ENCODE measurements around the gene SDF4. TPM values are rescaled to one million over a fixed set of nuclear protein-coding genes. Genes with fewer than 3 reads are reported as not detected.

SDF4 gene
- total RNA-seq, 3 donors from 2014 or later = 58.0 to 111 (median 79.3) TPM

- no peaks in the 10 kb centered on the region for H3K27me3 ChIP-seq
- no peak overlapping the region for H3K27ac ChIP-seq
- no peaks in the 10 kb centered on the region for H3K9me3 ChIP-seq
- intact Hi-C loops (cut with DNase I; ENCODE audit: low total_unique reads) = no loop called here
- no peak for TF ChIP-seq CTCF (IDR thresholded peaks at IDR 0.05)
- no peak for TF ChIP-seq POLR2A (IDR thresholded peaks at IDR 0.05)
- H3K36me3 ChIP-seq = no peaks in the 10 kb centered on the region
- H3K4me3 ChIP-seq = peak overlapping the region in 2 of 3 donors; percentile 75 to 88
- DNase-seq (ENCODE audit: low spot score in 2 of 2) = no peak
- peaks cover 13 to 22% of the 10 kb centered on the region in 2 donors for H3K4me1 ChIP-seq
Measured at GRCh38 chr1:1274931-1275431, 43.2 kb upstream of the SDF4 start.

DNA sequence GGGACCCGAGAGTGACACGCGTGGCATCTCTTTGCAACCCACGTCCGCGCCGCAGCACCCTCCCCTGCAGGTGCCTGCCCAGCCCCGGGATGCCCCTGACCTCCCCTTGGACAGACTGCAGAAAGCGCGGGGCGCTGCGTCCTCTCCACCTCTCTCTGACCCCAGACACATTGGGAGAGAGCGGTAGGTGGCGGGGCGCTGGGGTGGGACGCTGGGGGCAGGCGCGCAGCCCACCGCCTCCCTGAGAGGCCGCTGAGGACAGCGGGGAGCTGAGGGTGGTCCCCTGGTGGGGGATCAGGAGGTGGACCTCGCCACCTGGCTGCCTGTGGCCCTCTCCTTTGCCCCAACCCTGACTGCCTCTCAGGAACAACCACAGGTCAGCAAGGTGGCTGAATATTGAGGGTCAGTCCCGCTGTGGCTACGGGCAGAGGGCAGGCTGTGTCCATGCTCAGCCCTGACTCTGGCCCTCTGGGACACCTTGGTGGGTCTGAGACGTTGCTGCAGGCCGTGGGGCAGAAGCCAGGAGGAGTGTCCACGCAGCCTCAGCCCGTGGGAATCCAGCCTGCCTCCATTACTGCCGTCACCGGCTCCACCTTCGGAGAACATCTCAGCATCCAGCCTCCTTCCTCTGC lies 42.6 kb upstream of the SDF4 start:
- H3K9me3 ChIP-seq = no peaks in the 10 kb centered on the region
- TF ChIP-seq POLR2AphosphoS5 (IDR thresholded peaks at IDR 0.05) (no peak), POLR2A (IDR thresholded peaks at IDR 0.05) (no peak), CTCF (IDR thresholded peaks at IDR 0.05) (no peak)
- H3K27me3 ChIP-seq = no peaks in the 10 kb centered on the region
- H3K4me1 ChIP-seq = peaks cover 13 to 22% of the 10 kb centered on the region in 2 donors
- H3K4me3 ChIP-seq = peak overlapping the region; percentile 71 to 88 (median 75)
- no peaks in the 10 kb centered on the region for H3K36me3 ChIP-seq
- no peak for DNase-seq (ENCODE audit: low spot score in 2 of 2)
- intact Hi-C loops (cut with DNase I; ENCODE audit: low total_unique reads) = no loop called here
- peak overlapping the region; percentile 81 to 84 for H3K27ac ChIP-seq

- intact Hi-C loops (cut with DNase I; ENCODE audit: low total_unique reads) = no loop called here
- peaks cover 13 to 22% of the 10 kb centered on the region in 2 donors for H3K4me1 ChIP-seq
- H3K27me3 ChIP-seq = no peaks in the 10 kb centered on the region
- DNase-seq (ENCODE audit: low spot score in 2 of 2) = peak; percentile 91 to 94
- H3K27ac ChIP-seq = peak within 1 kb of the TSS; percentile 81 to 84
- H3K4me3 ChIP-seq = peak within 1 kb of the TSS; percentile 71 to 88 (median 75)
- no peaks in the 10 kb centered on the region for H3K36me3 ChIP-seq
- no peaks in the 10 kb centered on the region for H3K9me3 ChIP-seq
- TF ChIP-seq POLR2AphosphoS5 (IDR thresholded peaks at IDR 0.05) (peak; percentile 48 to 81 (median 69)), POLR2A (IDR thresholded peaks at IDR 0.05) (no peak)
Measured at GRCh38 chr1:1273512-1274298, 41.9 kb upstream of the SDF4 start, which contains the start of gene UBE2J2. Gene UBE2J2, minus strand, starts transcription at chr1:1273854. Its CDS starts 5,862 bp downstream, at chr1:1267992.

GRCh38 chr1:1273209-1273511 lies 41.4 kb upstream of the SDF4 start:
- intact Hi-C loops (cut with DNase I; ENCODE audit: low total_unique reads) = no loop called here
- no peaks in the 10 kb centered on the region for H3K9me3 ChIP-seq
- H3K36me3 ChIP-seq = no peaks in the 10 kb centered on the region
- H3K27me3 ChIP-seq = no peaks in the 10 kb centered on the region
- TF ChIP-seq CTCF (IDR thresholded peaks at IDR 0.05) (no peak), POLR2A (IDR thresholded peaks at IDR 0.05) (no peak), POLR2AphosphoS5 (IDR thresholded peaks at IDR 0.05) (no peak)
- no peak for DNase-seq (ENCODE audit: low spot score in 2 of 2)
- peak overlapping the region; percentile 81 to 84 for H3K27ac ChIP-seq
- peaks cover 13 to 22% of the 10 kb centered on the region in 2 donors for H3K4me1 ChIP-seq
- peak overlapping the region; percentile 71 to 88 (median 75) for H3K4me3 ChIP-seq

- Histone ChIP-seq H3K4me1 (peaks cover 13 to 22% of the 10 kb centered on the region in 2 donors), H3K4me3 (peak overlapping the region; percentile 71 to 88 (median 75)), H3K36me3 (no peaks in the 10 kb centered on the region), H3K27me3 (no peaks in the 10 kb centered on the region), H3K27ac (peak overlapping the region; percentile 81 to 84), H3K9me3 (no peaks in the 10 kb centered on the region)
- DNase-seq (ENCODE audit: low spot score in 2 of 2) = peak; percentile 60 to 72
- no peak for TF ChIP-seq POLR2AphosphoS5 (IDR thresholded peaks at IDR 0.05)
- TF ChIP-seq CTCF (IDR thresholded peaks at IDR 0.05) = no peak
- no peak for TF ChIP-seq POLR2A (IDR thresholded peaks at IDR 0.05)
- intact Hi-C loops (cut with DNase I; ENCODE audit: low total_unique reads) = no loop called here
Measured at GRCh38 chr1:1272341-1273208, 40.8 kb upstream of the SDF4 start.
